Colonic mucosa (tissue), 4 donors: Measurements from ENCODE around the gene GPC5. TPM values are rescaled to one million over a fixed set of nuclear protein-coding genes. Genes with fewer than 3 reads are reported as not detected.

Source experiments
- DNase-seq: peaks from one replicate; pipeline ENCODE4 v3.0.0-alpha.2; 2020
- H3K27ac ChIP-seq: fragments of 200-600 bp; one replicate; pipeline ENCODE4 v1.8.0; 2021
- H3K27me3 ChIP-seq: fragments of 200-600 bp; one replicate; pipeline ENCODE4 v1.8.0; 2021
- H3K36me3 ChIP-seq: fragments of 200-600 bp; one replicate; pipeline ENCODE4 v1.8.0; 2021
- H3K4me1 ChIP-seq: fragments of 200-600 bp; one replicate; pipeline ENCODE4 v1.8.0; 2021; ENCODE audit warnings: mild to moderate bottlenecking
- H3K4me3 ChIP-seq: fragments of 200-600 bp; one replicate; pipeline ENCODE4 v1.8.0; 2021
- H3K9ac ChIP-seq, 2 donors: one replicate each; pipeline ENCODE4 v1.7.0; 2013; ENCODE audit warnings: control low read depth in 2 of 2, low read depth in 2 of 2, low read length in 2 of 2
- H3K9me3 ChIP-seq: fragments of 200-600 bp; one replicate; pipeline ENCODE4 v1.8.0; 2021
- CTCF ChIP-seq: fragments of 200-600 bp; IDR thresholded peaks from one replicate; pipeline ENCODE4 v1.8.0; 2022; ENCODE audit warnings: antibody characterized with exemption, mild to moderate bottlenecking
- intact Hi-C: fragments of 100-400 bp; cut with DNase I; formaldehyde crosslinking; loops from one replicate; pipeline ENCODE4 v1.14.1; 2022
- total RNA-seq, 2 donors: library from RNA; stranded (reverse); fragmentation: NEBNext Ultra II Directional in 1 of 2; extraction: Animal tissue kit (Norgen Biotek cat#: 25700) in 1 of 2; gene quantifications; one replicate each; pipeline ENCODE4 v1.2.1, GENCODE V29; 2021
- donor health status: healthy.
- donor health status: DM: no; HTN: no; CAD: no.
- donor health status: DM: no; HTN: no; CAD: no.

The GPC5 gene
- total RNA-seq, 2 donors from 2014 or later = 0.42 TPM; not detected in 1

- no peak for DNase-seq
- intact Hi-C loops = no loop called here
- Histone ChIP-seq H3K4me3 (no peak overlapping the region), H3K9ac (no peak overlapping the region), H3K27ac (no peak overlapping the region), H3K27me3 (no peaks in the 10 kb centered on the region), H3K36me3 (no peaks in the 10 kb centered on the region), H3K9me3 (no peaks in the 10 kb centered on the region), H3K4me1 (no peaks in the 10 kb centered on the region)
- TF ChIP-seq CTCF = no peak
Measured at GRCh38 chr13:91362908-91363307, 35.5 kb upstream of the GPC5 start.

GRCh38 chr13:91368101-91368500 lies 30.3 kb upstream of the GPC5 start:
- H3K27ac ChIP-seq = no peak overlapping the region
- intact Hi-C loops = no loop called here
- no peak overlapping the region for H3K4me3 ChIP-seq
- DNase-seq = no peak
- no peak overlapping the region for H3K9ac ChIP-seq
- no peaks in the 10 kb centered on the region for H3K36me3 ChIP-seq
- no peak for TF ChIP-seq CTCF
- no peaks in the 10 kb centered on the region for H3K9me3 ChIP-seq
- H3K27me3 ChIP-seq = no peaks in the 10 kb centered on the region
- H3K4me1 ChIP-seq = no peaks in the 10 kb centered on the region

- Histone ChIP-seq H3K36me3 (no peaks in the 10 kb centered on the region), H3K9me3 (no peaks in the 10 kb centered on the region), H3K9ac (no peak overlapping the region), H3K27me3 (no peaks in the 10 kb centered on the region), H3K4me3 (no peak overlapping the region), H3K4me1 (no peaks in the 10 kb centered on the region), H3K27ac (no peak overlapping the region)
- intact Hi-C loops = no loop called here
- TF ChIP-seq CTCF = no peak
- DNase-seq = no peak
Measured at GRCh38 chr13:91368676-91369440, 29.6 kb upstream of the GPC5 start.

- no peak for TF ChIP-seq CTCF
- no peaks in the 10 kb centered on the region for H3K9me3 ChIP-seq
- no peak overlapping the region for H3K27ac ChIP-seq
- H3K9ac ChIP-seq = no peak overlapping the region
- no peaks in the 10 kb centered on the region for H3K4me1 ChIP-seq
- DNase-seq = no peak
- H3K36me3 ChIP-seq = no peaks in the 10 kb centered on the region
- no peaks in the 10 kb centered on the region for H3K27me3 ChIP-seq
- H3K4me3 ChIP-seq = no peak overlapping the region
- intact Hi-C loops = no loop called here
Measured at GRCh38 chr13:91369441-91369831, 29.0 kb upstream of the GPC5 start.

- intact Hi-C loops = no loop called here
- Histone ChIP-seq H3K9ac (no peak overlapping the region), H3K27me3 (no peaks in the 10 kb centered on the region), H3K9me3 (no peaks in the 10 kb centered on the region), H3K27ac (no peak overlapping the region), H3K36me3 (no peaks in the 10 kb centered on the region), H3K4me1 (no peaks in the 10 kb centered on the region), H3K4me3 (no peak overlapping the region)
- DNase-seq = no peak
- no peak for TF ChIP-seq CTCF
Measured at GRCh38 chr13:91370501-91370900, 27.9 kb upstream of the GPC5 start.
